ENCODE data around the gene MID1.

The MID1 gene

DNA sequence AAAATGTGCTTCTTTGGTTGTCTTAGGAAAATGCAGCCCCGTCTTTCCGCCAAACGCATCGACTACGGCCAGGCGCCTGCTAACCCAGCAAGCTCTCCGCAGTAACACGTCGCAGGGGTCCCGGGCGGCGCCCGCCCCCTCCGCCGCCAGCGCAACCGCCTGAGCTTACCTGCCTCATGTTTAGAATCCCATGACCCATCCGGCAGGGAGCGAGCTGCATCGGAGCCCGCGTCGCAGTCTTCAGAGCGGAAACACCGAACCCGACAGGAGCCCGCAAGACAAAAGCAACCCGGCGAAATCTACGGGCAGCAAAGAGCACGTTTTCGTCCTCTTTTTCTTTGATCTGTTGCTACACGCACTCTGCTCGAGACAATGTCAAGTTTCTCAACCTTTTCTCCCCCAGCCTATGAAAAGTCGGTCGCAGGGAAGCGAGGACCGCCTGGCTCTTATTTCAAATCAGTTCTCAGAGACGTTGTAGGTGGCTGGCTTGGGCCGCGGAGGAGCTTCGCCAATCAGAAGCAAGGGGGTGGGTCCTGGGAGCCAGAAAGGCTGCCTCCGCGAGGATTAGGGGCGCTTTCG is at the start of gene MID1:
TSS of gene MID1 (minus strand) at position 465 of the 579 bp plus-strand sequence. CDS start 53,038 bp downstream, outside the sequence.
- no peak for DNase-seq (ENCODE audit: low read depth)

DNA sequence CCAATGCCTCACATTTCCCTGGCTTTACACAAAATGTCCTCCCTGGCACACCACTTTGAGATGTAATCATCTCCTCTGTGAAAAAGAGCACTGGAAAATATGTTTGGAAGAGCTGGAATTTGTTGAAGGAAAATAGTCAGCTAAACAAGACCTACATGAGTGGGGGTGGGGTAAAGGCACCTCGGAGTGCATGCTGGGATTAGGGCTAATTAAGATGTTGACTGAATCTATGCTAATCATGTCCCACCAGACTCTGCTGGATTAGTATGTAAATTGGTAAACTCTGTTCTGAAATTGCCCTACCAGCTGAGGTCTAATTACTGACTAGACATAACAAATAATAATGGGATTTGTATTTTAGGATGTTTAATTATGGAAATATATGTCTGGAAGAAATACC is 46.8 kb upstream of the MID1 start:
- no peak for DNase-seq (ENCODE audit: low read depth)

DNA sequence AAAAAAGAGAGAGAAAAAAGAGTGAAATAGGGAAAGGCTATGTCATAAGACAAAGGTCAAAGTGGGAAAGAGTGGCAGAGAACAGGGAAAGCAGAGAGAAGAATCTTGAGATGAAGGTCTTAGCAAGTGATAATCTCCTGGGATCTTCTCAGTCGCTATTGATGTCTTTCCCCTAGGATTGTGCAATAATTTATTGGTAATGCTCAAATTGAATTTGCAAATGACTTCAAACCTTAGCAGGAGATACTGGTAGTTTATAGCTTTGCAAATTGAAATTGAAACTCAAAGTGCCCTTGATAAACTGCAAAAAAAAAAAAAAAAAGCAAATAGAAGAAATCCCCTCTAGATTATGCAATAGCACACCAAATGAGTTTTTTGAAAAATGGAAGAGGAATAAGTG is 45.7 kb upstream of the MID1 start:
- no peak for DNase-seq (ENCODE audit: low read depth)

DNA sequence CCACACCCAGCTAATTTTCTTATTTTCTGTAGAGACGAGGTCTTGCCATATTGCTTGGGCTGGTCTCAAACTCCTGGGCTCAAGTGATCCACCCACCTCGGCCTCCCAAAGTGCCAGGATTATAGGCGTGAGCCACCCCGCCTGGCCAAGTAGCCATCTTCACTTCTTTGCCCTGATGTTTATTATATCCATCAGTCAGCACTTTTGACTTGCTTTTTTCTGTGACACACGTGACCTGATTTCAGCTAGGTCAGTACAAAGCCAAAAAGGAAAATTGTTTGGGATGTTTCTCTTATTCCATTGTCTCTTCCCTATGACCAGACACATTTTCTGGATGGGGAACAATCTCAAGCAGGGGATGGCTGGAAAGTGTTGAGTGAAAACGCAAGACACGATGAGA is 45.3 kb upstream of the MID1 start:
- DNase-seq (ENCODE audit: low read depth): no peak

- no peak for DNase-seq (ENCODE audit: low read depth)
Measured at GRCh38 chrX:10660171-10660570, 39.8 kb upstream of the MID1 start.

DNA sequence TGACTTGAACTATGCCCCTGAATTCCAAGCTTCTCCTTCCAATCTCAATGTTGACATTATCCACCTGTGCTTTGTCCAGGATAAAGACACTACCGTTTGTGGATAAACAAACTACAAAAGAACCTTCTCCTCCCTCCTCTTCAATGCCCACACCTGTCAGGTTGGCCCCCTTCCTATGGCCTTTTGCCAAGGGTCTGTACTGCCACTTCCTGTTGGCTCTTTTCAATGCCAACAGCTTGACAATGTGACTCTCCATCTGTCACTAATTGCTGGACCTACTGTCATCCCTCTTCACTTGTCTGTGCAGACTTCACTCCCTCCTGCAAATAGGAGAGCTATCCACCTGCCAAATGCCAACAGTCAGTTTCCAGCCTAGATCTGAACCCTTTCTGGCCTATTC is 35.8 kb upstream of the MID1 start:
- DNase-seq (ENCODE audit: low read depth): no peak

DNA sequence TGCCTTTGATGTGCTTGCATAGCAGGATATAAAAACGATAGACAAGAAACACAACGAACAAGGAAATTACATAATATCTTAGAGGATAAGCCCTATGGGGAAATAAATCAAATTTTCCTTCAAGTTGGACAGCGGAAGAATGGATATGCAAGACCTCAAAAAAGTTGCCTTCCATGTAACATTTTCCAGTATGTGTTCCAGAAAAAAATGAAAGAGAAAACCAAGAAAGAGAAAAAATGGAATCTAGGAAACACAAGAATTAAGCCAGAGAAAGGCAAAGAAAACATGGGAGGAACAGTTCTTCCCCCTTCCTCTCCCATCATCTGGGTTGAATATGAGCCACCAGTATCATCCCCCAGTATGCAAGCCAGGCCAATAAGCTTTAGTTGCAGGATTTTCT is 34.6 kb upstream of the MID1 start:
- no peak for DNase-seq (ENCODE audit: low read depth)

DNA sequence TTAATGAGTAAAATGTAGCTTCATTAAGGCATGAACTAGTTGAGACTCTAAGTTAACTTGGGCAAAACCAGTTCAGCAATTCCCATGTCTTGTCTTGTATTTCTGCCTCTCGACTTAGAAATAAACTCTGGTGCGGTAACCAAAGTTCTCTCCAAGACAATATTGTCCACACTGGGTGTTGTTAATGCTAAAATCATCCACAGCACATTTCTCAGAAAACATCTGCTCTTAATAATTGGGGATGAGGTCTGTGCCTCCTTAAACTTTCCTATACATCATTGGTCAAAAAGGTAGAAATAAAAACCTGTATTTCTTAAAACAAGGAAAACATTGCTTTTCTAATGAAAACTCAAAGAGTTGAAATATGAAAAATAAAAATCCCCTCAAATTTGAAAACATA is 32.9 kb upstream of the MID1 start:
- DNase-seq (ENCODE audit: low read depth): no peak

GRCh38 chrX:10649265-10649664 is 28.9 kb upstream of the MID1 start:
- no peak for DNase-seq (ENCODE audit: low read depth)

- no peak for DNase-seq (ENCODE audit: low read depth)
Measured at GRCh38 chrX:10648614-10649013, 28.2 kb upstream of the MID1 start.

DNA sequence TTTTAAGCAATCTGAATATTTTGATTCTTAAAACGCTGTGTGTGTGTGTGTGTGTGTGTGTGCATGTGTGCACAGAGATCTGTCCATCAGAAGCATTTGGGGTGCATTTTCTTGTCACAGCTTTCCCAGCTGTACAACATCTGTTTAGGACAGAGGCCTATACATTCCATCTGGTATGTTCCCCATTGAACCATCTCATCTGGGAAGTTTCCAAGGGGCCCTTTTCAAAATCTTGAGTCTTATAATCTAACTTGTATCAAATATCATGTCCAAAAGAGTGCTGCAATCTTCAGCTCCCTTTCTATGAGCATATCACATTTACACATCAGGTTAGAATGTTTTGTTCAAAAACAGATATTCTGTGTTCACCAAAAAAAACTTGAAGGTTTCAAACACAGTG is 16.5 kb upstream of the MID1 start:
- DNase-seq (ENCODE audit: low read depth): no peak

DNA sequence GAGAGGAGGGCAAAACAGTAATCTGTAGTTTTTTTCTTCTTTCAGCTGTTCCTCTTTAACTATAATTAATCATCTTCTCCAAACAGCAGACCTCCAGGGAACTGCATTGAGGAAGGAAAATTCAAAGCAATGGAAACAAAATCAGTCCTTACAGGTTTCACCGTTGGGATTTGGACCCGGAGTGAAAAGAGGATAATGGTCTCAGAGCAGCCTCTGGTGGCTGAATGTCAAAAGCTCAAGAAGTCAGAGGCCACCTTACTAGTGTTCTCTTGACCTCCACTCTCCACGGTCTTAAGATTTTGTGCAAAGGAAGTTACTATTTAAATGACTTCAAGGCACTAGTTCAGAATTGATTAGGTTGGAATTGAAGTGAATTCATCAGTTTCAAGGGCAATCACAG is 16.0 kb upstream of the MID1 start:
- DNase-seq (ENCODE audit: low read depth): no peak

GRCh38 chrX:10634392-10635161 is 14.2 kb upstream of the MID1 start:
- DNase-seq (ENCODE audit: low read depth): no peak

DNA sequence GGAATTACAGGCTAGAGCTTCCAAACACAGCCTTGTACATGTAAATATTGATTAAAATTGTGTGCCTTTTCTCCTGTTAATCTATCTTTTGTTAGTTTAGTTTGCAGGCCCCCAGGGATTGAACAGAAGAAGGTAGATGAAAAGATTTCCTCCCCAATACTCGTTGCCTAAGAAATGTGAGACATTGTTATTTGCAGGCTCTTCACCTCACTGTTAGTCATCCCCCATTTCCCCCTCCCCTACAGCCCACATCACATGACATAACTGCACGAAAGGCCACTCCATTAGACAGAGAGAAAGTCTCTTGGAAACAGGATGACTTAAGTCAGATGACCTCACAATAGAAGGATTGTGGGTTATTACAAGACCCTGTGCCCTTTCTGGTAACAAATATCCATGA is 13.3 kb upstream of the MID1 start:
- DNase-seq (ENCODE audit: low read depth): peak; percentile 57

DNA sequence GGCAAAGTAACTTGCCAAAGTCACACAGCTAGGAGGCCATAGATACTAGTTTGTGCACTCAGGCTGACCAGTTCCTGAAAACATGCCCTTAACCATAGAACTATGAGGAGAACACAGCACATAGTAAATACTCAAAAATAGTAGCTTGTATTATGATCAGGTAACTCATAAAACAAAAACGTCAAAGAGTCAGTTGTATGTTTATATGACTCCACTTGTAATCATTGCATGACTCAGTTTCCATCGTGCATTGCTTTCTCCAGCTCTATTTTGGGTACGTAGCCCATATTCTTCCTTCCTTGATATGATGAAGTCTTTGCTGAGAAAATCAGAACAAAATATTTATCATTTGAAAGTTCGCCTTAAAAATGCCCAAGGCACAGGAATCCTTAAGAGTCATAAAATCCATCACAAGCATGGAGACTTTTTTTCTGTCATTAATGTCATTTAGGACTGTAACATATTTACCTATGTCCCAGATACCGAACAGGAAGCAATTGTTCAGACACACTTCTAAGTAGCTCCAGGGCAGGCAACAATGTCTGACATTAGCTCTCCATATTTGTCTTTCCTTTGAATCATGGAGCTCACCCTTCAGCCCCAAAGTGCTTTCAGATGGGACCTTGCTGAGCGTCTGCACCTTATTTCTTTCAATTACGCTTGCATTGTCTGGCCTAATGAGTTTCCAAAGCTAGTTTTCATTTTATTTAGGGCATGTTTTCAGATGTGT is 11.2 kb upstream of the MID1 start:
- no peak for DNase-seq (ENCODE audit: low read depth)

- DNase-seq (ENCODE audit: low read depth): no peak
Measured at GRCh38 chrX:10630320-10630719, 9.9 kb upstream of the MID1 start.

- DNase-seq (ENCODE audit: low read depth): no peak
Measured at GRCh38 chrX:10629905-10630304, 9.5 kb upstream of the MID1 start.

GRCh38 chrX:10628906-10629305 is 8.5 kb upstream of the MID1 start:
- DNase-seq (ENCODE audit: low read depth): no peak

DNA sequence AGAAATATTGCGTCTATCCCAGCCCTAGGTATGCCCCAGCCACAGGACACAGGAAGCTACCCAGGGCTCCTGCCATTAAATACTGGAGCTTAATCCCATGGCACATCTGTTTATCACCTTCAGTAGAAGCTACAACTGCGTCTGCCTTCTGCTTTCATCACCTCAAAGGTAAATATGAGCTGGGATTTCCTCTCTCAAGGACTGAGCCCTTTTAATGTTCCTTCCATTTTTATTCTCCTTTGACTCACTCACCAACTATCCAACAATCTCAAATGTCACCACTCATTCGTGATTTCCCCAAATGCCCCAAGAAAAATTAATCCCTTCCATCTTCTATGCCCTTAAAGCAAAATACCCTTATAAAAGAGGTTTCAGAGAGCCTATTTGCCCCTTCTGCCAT is 1.8 kb upstream of the MID1 start:
- no peak for DNase-seq (ENCODE audit: low read depth)

DNA sequence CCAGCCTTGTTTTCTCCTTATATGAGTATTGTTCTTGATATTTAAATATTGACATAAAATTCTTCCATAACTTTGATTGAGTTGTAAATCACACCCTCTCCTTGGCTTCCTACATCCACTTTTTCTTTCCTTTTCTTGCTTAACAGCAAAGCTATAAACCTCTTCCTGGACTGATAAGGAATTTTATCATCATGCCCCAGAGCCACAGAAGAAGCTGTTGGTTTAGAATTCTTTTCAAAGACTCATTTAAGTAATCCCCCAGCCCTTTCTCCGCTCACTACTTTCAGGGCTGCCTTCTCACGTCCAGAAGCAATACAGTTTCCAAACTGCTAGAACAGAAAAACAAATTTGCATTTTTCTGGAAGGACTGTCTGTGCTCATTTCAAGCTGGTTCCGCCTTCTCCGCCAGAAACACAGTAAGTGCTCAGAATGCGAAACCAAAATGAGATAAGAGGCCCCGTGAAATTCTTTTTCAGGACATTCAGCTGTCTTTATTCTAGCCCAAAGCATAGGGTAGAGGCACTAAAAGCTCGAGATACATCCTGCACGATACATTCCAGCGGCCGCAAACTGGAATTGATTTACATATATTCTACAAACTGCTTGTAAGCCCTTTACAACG is 849 bp downstream of the MID1 start:
- DNase-seq (ENCODE audit: low read depth): no peak

DNA sequence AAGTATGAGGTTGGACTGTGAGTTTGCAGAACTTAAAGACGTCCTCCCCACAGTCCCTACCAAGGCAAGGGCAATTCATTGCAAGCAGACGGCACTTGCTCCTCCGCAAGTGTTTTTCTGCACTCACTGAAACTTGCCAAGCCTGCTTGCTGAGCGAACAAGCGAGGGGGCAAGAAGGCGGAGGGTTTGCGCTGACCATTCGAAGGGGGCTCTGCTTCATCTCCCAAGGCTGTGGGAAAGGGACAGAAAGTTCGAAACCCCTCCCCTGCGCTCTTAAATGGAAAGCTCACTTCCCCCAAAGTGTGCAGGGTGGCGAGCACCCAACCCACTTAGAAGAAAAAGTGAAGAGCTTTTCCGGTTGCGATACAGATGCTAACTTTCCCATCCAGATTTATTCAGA is 1.4 kb downstream of the MID1 start:
- DNase-seq (ENCODE audit: low read depth): no peak

DNA sequence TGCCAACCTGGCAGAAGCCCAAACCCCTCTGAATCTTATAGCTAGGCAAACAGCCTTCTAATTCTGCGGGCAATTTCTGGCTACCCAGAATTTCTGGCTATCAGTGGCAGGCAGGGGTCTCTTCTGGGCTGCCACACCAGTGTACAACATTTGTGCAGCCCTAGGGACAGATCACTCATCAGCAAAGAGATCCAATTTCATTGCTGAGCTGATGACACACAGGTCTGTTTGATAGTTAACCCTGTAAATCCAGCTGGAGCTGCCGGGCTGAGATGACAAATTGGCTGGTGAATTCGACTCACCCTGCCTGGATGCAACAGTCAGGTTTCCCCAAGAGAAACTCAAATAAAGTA is 2.4 kb downstream of the MID1 start:
- no peak for DNase-seq (ENCODE audit: low read depth)
